Esophagus muscularis mucosa (tissue), 4 donors: ENCODE measurements around the gene C5orf58.

ENCODE experiments used
- CTCF ChIP-seq, 3 experiments: fragments of 200-600 bp in 2 of 3; fragments of 450-650 bp in 1 of 3; sonication (generic) in 2 of 3; IDR thresholded peaks; one replicate each; pipeline ENCODE4 v1.5.1; 2017 to 2019; ENCODE audit warnings: antibody characterized with exemption in 3 of 3, mild to moderate bottlenecking in 2 of 3, moderate library complexity in 1 of 3
- EP300 ChIP-seq: sonication (generic); formaldehyde crosslinking; IDR thresholded peaks from one replicate; pipeline ENCODE4 v1.6.1; 2017; ENCODE audit warnings: antibody characterized with exemption
- POLR2A ChIP-seq: fragments of 450-650 bp; IDR thresholded peaks from one replicate; pipeline ENCODE4 v1.6.1; 2017; ENCODE audit warnings: antibody characterized with exemption, moderate library complexity, mild to moderate bottlenecking, low read depth
- POLR2AphosphoS5 ChIP-seq, 2 donors: sonication (generic); formaldehyde crosslinking; IDR thresholded peaks; one replicate each; pipeline ENCODE4 v1.6.1; 2017; ENCODE audit warnings: antibody characterized with exemption in 2 of 2

GRCh38 chr5:170219615-170220014 lies 13.2 kb upstream of the C5orf58 start:
- TF ChIP-seq CTCF (IDR thresholded peaks at IDR 0.05) (no peak), EP300 (no peak), POLR2A (no peak), POLR2AphosphoS5 (IDR thresholded peaks at IDR 0.05) (no peak)
